Uterus (tissue), 4 donors: ENCODE measurements around the gene ITGB4. TPM values are rescaled to one million over a fixed set of nuclear protein-coding genes. Genes with fewer than 3 reads are reported as not detected.
A peak's percentile ranks its signal among the peaks of the same experiment; 100 is the strongest.
"Not testable (repeated sequence)": the region's sequence is repeated elsewhere in the genome, so short reads cannot be mapped to it uniquely, and the experiment has no call there.

Source experiments
- DNase-seq, 2 donors: peaks; one replicate each; pipeline ENCODE4 v3.0.0-alpha.2; 2019 to 2020
- H3K27ac ChIP-seq, 2 donors: fragments of 200-600 bp; sonication (generic); 1 replicate in 1 of 2; 2 replicates in 1 of 2; pipeline ENCODE4 v1.5.1; 2016 to 2018
- H3K27me3 ChIP-seq, 2 donors: fragments of 200-600 bp; sonication (generic); one replicate each; pipeline ENCODE4 v1.5.1; 2018 to 2019; ENCODE audit warnings: control low read depth in 1 of 2
- H3K36me3 ChIP-seq, 2 donors: fragments of 200-600 bp; sonication (generic); one replicate each; pipeline ENCODE4 v1.5.1; 2019; ENCODE audit warnings: control low read depth in 1 of 2
- H3K4me1 ChIP-seq, 2 donors: fragments of 200-600 bp; sonication (generic); one replicate each; pipeline ENCODE4 v1.5.1; 2018 to 2019; ENCODE audit warnings: control low read depth in 1 of 2
- H3K4me3 ChIP-seq, 2 donors: fragments of 200-600 bp; sonication (generic); 1 replicate in 1 of 2; 2 replicates in 1 of 2; pipeline ENCODE4 v1.5.1; 2018 to 2019; ENCODE audit warnings: mild to moderate bottlenecking in 1 of 2
- H3K9me3 ChIP-seq, 2 donors: fragments of 200-600 bp; sonication (generic); one replicate each; pipeline ENCODE4 v1.5.1; 2019; ENCODE audit warnings: control low read depth in 1 of 2
- CTCF ChIP-seq, 4 experiments: fragments of 200-600 bp in 2 of 4; fragments of 450-650 bp in 2 of 4; sonication (generic) in 2 of 4; IDR thresholded peaks; one replicate each; pipeline ENCODE4 v1.5.1; 2016 to 2019; ENCODE audit warnings: antibody characterized with exemption in 4 of 4, mild to moderate bottlenecking in 2 of 4, moderate library complexity in 1 of 4
- POLR2A ChIP-seq, 2 donors: fragments of 450-650 bp; IDR thresholded peaks; one replicate each; pipeline ENCODE4 v1.6.1; 2016; ENCODE audit warnings: antibody characterized with exemption in 2 of 2, mild to moderate bottlenecking in 1 of 2, moderate library complexity in 1 of 2
- intact Hi-C: fragments of 100-400 bp; cut with DNase I; formaldehyde crosslinking; loops from one replicate; pipeline ENCODE4 v1.15.1; 2023; ENCODE audit warnings: low total_unique reads
- total RNA-seq, 4 donors: library from RNA; depleted of rRNA in 3 of 4; stranded (reverse); fragments of >200 nt in 3 of 4; gene quantifications; one replicate each; pipeline versions ENCODE4 v1.1.0 to v1.2.4, GENCODE V29; 2014 to 2023
- donor health status: DM: yes; HTN: yes; CAD: no.

Gene ITGB4
- total RNA-seq, 4 donors from 2014 or later, result 38.0 to 100 (median 62.3) TPM

- H3K4me1 ChIP-seq, result peaks cover 0 to 9% of the 10 kb centered on the region in 2 donors
- intact Hi-C loops, result no loop called here
- TF ChIP-seq CTCF (IDR thresholded peaks at IDR 0.05) (no peak), POLR2A (IDR thresholded peaks at IDR 0.05) (no peak)
- H3K27me3 ChIP-seq, result no peaks in the 10 kb centered on the region
- DNase-seq, result peak in 1 of 2 donors; percentile 23
- no peaks in the 10 kb centered on the region for H3K9me3 ChIP-seq
- H3K4me3 ChIP-seq, result peak overlapping the region; percentile 86 to 93
- H3K27ac ChIP-seq, result peak overlapping the region in 1 of 2 donors; percentile 98
- no peaks in the 10 kb centered on the region for H3K36me3 ChIP-seq
Measured at GRCh38 chr17:75776386-75777295, 55.4 kb downstream of the ITGB4 start.

GRCh38 chr17:75777296-75777922, 56.1 kb downstream of the ITGB4 start:
- peaks cover 0 to 9% of the 10 kb centered on the region in 2 donors for H3K4me1 ChIP-seq
- peak overlapping the region; percentile 86 to 93 for H3K4me3 ChIP-seq
- H3K27me3 ChIP-seq, result no peaks in the 10 kb centered on the region
- H3K36me3 ChIP-seq, result no peaks in the 10 kb centered on the region
- peak in 1 of 2 donors; percentile 18 for DNase-seq
- TF ChIP-seq POLR2A (IDR thresholded peaks at IDR 0.05) (no peak), CTCF (IDR thresholded peaks at IDR 0.05) (no peak)
- H3K27ac ChIP-seq, result peak overlapping the region; percentile 98 to 99
- intact Hi-C loops, result no loop called here
- no peaks in the 10 kb centered on the region for H3K9me3 ChIP-seq

- H3K9me3 ChIP-seq, H3K4me1 ChIP-seq, H3K27me3 ChIP-seq, intact Hi-C loops, H3K36me3 ChIP-seq: not testable (repeated sequence)
- H3K4me3 ChIP-seq, result peak overlapping the region; percentile 86 to 93
- DNase-seq, result peak in 1 of 2 donors; percentile 22
- H3K27ac ChIP-seq, result peak overlapping the region; percentile 98 to 99
Measured at GRCh38 chr17:75778066-75778860, 57.0 kb downstream of the ITGB4 start.

- H3K27ac ChIP-seq, result peak overlapping the region; percentile 98 to 99
- H3K4me3 ChIP-seq, result peak overlapping the region; percentile 86 to 93
- peaks cover 0 to 9% of the 10 kb centered on the region in 2 donors for H3K4me1 ChIP-seq
- TF ChIP-seq POLR2A (IDR thresholded peaks at IDR 0.05) (no peak), CTCF (IDR thresholded peaks at IDR 0.05) (peak in 2 of 4 experiments; percentile 9 to 38)
- intact Hi-C loops, result no loop called here
- no peak for DNase-seq
- H3K36me3 ChIP-seq, result no peaks in the 10 kb centered on the region
- H3K27me3 ChIP-seq, result no peaks in the 10 kb centered on the region
- H3K9me3 ChIP-seq, result no peaks in the 10 kb centered on the region
Measured at GRCh38 chr17:75778861-75779249, 57.6 kb downstream of the ITGB4 start.

- H3K4me1 ChIP-seq, result peaks cover 0 to 9% of the 10 kb centered on the region in 2 donors
- H3K4me3 ChIP-seq, result peak overlapping the region; percentile 86 to 93
- DNase-seq, result peak; percentile 97 to 99
- H3K27ac ChIP-seq, result peak overlapping the region; percentile 98 to 99
- TF ChIP-seq CTCF (IDR thresholded peaks at IDR 0.05) (peak in 1 of 4 experiments; percentile 40), POLR2A (IDR thresholded peaks at IDR 0.05) (peak; percentile 100)
- no peaks in the 10 kb centered on the region for H3K27me3 ChIP-seq
- intact Hi-C loops, result no loop called here
- no peaks in the 10 kb centered on the region for H3K9me3 ChIP-seq
- H3K36me3 ChIP-seq, result no peaks in the 10 kb centered on the region
Measured at GRCh38 chr17:75779250-75779986, 58.2 kb downstream of the ITGB4 start.
